GM18861 (cell line): ENCODE measurements around the gene TMC6.
"Not testable (repeated sequence)": the region's sequence is repeated elsewhere in the genome, so short reads cannot be mapped to it uniquely, and the experiment has no call there.

ENCODE experiments used
- ATAC-seq: cut with Tn5 transposase; IDR thresholded peaks from one replicate; pipeline ENCODE4 v1.9.1; 2021; ENCODE audit not compliant: unreplicated experiment

The TMC6 gene

GRCh38 chr17:78125138-78125913 lies 3.2 kb downstream of the TMC6 start:
- ATAC-seq: no peak

GRCh38 chr17:78124836-78125137 lies 3.8 kb downstream of the TMC6 start:
- ATAC-seq: no peak

GRCh38 chr17:78124081-78124835 lies 4.3 kb downstream of the TMC6 start:
- ATAC-seq: no peak

GRCh38 chr17:78123258-78123929 lies 5.2 kb downstream of the TMC6 start:
- no peak for ATAC-seq

- ATAC-seq: no peak
Observed at GRCh38 chr17:78122931-78123249, 5.7 kb downstream of the TMC6 start.

GRCh38 chr17:78122216-78122930 lies 6.2 kb downstream of the TMC6 start:
- ATAC-seq: no peak

- ATAC-seq: no peak
Observed at GRCh38 chr17:78121801-78122215, 6.7 kb downstream of the TMC6 start.

- no peak for ATAC-seq
Observed at GRCh38 chr17:78120971-78121800, 7.4 kb downstream of the TMC6 start.

GRCh38 chr17:78120537-78120936 lies 8.0 kb downstream of the TMC6 start:
- ATAC-seq: no peak

GRCh38 chr17:78118801-78119241 lies 9.7 kb downstream of the TMC6 start:
- no peak for ATAC-seq

GRCh38 chr17:78117027-78117981 lies 11.3 kb downstream of the TMC6 start:
- ATAC-seq: no peak

- no peak for ATAC-seq
Observed at GRCh38 chr17:78116411-78116810, 12.1 kb downstream of the TMC6 start.

GRCh38 chr17:78115803-78116202 lies 12.8 kb downstream of the TMC6 start:
- ATAC-seq: not testable (repeated sequence)

GRCh38 chr17:78114831-78115723 lies 13.5 kb downstream of the TMC6 start:
- ATAC-seq: no peak

GRCh38 chr17:78113804-78114785 lies 14.5 kb downstream of the TMC6 start:
- no peak for ATAC-seq

- ATAC-seq: no peak
Observed at GRCh38 chr17:78112518-78113471, 15.8 kb downstream of the TMC6 start.
